Stimulated activated CD4-positive, alpha-beta T cell treated with anti-CD3 and anti-CD28 coated beads, Interleukin-2, amount 100 ng/mL, for 24 hours (primary cell): ENCODE measurements around the gene WDR7.

Source experiments
- DNase-seq, 2 donors: peaks; one replicate each; pipeline ENCODE4 v3.0.0-alpha.2; 2020

WDR7 gene

GRCh38 chr18:56723706-56724105, 72.5 kb downstream of the WDR7 start:
- DNase-seq, result no peak

DNA sequence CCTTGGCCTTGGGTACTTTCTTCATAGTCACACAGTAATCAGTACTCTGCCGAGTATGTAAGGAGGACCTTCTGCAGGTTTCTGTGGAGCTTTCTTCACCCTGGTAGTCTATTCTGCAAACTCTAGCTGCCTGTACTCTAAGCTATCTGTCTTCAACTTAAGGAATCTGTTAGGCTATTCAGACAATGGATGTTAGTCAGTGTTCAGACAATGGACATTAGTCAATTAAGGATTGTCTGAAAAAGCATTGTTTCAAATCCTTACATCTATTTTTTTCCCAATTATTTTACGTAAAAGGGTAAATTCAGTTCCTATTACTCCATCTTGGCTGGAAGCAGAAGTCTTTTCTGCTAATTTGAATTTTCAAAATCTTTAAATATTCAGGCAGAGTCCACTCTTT, 75.7 kb downstream of the WDR7 start:
- DNase-seq, result no peak

GRCh38 chr18:56727399-56727798, 76.2 kb downstream of the WDR7 start:
- peak; percentile 37 to 46 for DNase-seq

GRCh38 chr18:56728741-56729140, 77.6 kb downstream of the WDR7 start:
- no peak for DNase-seq

- DNase-seq, result no peak
Observed at GRCh38 chr18:56738184-56738583, 87.0 kb downstream of the WDR7 start.

- DNase-seq, result no peak
Observed at GRCh38 chr18:56739731-56740130, 88.6 kb downstream of the WDR7 start.

- DNase-seq, result no peak
Observed at GRCh38 chr18:56740645-56741044, 89.5 kb downstream of the WDR7 start.

GRCh38 chr18:56741685-56742084, 90.5 kb downstream of the WDR7 start:
- no peak for DNase-seq

GRCh38 chr18:56743115-56743514, 92.0 kb downstream of the WDR7 start:
- no peak for DNase-seq

DNA sequence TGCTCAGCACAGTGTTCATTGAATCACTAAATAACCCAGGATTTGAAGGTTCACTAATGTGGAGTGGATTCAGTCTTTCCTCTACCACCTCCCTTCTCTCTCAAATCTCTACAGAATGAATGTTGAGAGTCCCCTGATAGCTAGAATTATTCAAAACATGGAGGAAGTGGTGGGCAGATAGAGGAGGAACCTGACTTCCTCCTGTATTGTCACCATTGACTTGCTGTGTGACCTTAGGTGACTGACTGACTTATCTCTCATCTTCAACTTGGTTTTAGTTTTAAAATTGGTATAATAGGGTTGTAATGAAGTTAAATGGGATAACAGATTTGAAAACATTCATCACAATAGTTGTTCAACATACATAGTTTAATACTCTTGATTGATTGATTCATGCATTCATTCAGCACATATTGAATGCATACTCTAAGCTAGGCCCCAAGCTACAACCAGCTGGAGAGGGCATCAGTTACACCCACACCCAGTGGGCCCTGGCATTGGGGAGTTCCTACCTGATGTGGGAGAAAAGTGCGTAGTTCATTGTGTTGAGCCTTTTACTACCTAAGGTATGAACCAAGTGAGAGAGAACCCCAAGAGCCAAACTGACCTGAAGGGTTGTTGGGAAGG, 96.0 kb downstream of the WDR7 start:
- no peak for DNase-seq

- no peak for DNase-seq
Observed at GRCh38 chr18:56747857-56748256, 96.7 kb downstream of the WDR7 start.

GRCh38 chr18:56748698-56749268, 97.6 kb downstream of the WDR7 start:
- DNase-seq, result no peak

DNA sequence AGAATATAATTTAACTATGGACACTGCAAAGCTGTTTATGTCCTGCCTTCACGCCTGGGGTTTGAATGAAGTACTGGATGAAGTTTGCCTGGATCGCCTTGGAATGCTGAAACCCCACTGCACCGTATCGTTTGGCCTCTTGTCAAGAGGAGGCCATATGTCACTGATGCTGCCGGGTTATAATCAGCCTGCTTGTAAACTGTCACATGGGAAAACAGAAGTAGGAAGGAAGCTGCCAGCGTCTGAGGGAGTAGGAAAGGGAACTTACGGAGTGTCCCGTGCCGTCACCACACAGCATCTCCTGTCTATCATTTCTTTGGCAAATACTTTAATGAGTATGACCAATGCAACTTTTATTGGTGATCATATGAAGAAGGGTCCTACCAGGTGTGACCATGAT, 105.8 kb downstream of the WDR7 start:
- no peak for DNase-seq

DNA sequence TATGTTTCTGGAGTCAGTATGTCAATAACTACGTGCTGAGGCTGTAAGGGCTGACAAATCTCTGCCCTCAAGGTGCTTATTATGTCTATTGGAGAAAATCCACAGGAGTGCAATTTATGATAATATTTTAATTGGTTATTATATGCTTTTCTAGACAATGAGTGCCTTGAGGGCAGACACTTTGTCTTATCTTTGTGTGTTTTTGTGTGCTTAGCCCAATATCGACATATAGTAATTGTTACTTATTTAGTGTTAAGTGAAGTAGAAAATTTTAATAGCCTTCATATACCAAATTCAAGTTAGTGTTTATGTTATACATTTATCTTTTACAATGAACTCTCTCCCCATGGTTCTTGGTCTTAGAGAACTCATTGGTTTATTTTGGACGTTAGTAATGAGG, 118.9 kb downstream of the WDR7 start:
- no peak for DNase-seq

DNA sequence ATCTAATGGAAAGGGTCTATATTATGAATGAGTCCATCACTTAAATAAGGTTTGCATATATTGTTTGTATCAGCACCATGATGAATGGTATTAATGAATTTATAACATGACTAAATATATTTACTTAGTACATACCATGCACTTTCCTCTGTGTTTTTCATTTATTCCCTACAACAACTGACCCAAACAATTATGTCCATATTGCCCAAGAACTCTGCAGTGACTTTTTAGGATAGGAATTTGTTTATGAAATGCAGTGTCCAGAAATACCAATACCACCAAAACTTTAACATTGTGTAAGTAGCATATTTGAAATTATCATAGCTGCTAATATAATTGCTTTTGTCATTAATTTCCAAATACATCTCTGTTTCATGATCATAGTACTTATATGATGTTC, 119.7 kb downstream of the WDR7 start:
- DNase-seq, result no peak

- DNase-seq, result no peak
Observed at GRCh38 chr18:56775701-56776100, 124.5 kb downstream of the WDR7 start.

GRCh38 chr18:56787390-56787789, 136.2 kb downstream of the WDR7 start:
- no peak for DNase-seq

GRCh38 chr18:56789004-56789888, 138.1 kb downstream of the WDR7 start:
- peak; percentile 20 to 26 for DNase-seq

DNA sequence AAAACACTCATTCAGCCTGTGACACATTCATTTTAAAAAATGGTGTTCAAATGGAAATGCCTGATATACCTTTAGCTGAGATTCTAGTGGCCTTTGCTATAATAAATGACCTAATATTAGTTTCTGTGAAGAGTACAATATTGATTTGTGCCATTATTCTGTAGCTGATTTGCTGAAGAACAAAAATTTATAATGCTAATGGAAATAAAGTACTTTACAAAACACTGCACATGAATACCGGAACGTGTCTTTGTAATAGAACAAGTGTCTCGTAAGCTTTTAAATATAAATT, 138.7 kb downstream of the WDR7 start:
- no peak for DNase-seq

DNA sequence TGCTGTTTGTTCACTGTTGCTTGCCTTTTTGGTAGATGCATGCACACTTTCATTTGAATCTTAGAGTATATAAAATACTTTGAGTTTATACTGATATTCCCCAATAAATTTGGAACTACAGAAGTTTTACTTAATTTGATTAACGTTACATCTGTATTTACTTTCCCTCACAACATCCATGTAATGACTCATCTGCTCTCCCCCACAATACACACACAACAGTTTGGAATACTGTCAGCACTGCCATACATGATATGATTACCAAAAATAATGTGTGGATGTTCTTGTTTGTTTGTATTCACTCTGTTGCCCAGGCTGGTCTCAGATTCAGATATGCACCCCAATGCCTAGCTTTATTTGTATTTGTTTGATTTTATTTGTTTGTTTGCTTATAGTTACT, 144.2 kb downstream of the WDR7 start:
- DNase-seq, result no peak

GRCh38 chr18:56799756-56800155, 148.6 kb downstream of the WDR7 start:
- no peak for DNase-seq

DNA sequence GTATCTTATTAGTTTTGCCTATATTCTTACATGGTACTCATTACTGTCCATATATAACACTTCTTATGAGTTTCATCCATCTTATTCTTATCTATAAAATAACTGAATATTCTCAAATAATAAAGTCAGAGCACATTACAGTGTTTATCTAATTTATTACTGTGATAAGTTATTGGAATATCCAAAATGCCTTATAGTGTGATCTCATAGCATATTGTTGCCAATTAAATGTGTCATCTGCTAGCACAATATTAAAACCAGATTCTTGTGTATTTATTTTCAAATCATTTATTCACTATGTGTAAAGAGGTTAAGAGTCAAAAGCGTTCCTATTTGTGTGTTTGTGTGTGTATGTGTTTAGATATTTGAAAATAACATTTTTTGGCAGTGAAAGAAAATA, 151.9 kb downstream of the WDR7 start:
- no peak for DNase-seq

DNA sequence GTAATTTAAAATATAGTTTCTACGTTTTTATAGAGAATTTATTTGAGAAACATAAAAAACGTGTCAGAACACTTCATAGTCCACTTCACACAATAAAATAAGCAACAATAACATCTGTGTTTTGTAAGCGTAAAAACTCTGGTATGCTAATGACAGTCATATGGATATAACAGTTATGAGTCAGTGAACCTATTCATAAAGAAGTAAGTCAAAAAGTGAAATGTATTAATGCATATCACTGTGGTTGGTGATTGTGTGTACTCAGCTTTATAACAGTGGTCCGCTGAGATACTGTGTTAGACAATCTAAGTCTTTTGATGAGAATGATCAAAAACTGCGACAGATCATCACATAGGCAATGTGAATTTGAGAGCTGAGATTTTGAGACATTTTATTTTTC, 153.2 kb downstream of the WDR7 start:
- DNase-seq, result no peak

GRCh38 chr18:56807901-56808300, 156.7 kb downstream of the WDR7 start:
- no peak for DNase-seq

GRCh38 chr18:56812674-56813073, 161.5 kb downstream of the WDR7 start:
- no peak for DNase-seq
